Measurements from ENCODE around the gene AMIGO3.

AMIGO3 gene

GRCh38 chr3:49711489-49711888, 8.0 kb downstream of the AMIGO3 start:
- FAIRE-seq (no peak), DNase-seq (ENCODE audit: insufficient read length, low spot score) (no peak)
- no peak for TF ChIP-seq CTCF (IDR thresholded peaks at IDR 0.05; ENCODE audit: insufficient read depth, missing control alignments)

- no peak for FAIRE-seq
Measured at GRCh38 chr3:49709852-49710251, 9.6 kb downstream of the AMIGO3 start.

GRCh38 chr3:49707113-49707480, 12.4 kb downstream of the AMIGO3 start:
- DNase-seq (ENCODE audit: insufficient read length, low spot score) (no peak), FAIRE-seq (no peak)
- no peak for TF ChIP-seq CTCF (IDR thresholded peaks at IDR 0.05; ENCODE audit: insufficient read depth, missing control alignments)

More at GRCh38 chr3:49709852-49710251, 9.6 kb downstream of the AMIGO3 start:
- no peak for DNase-seq (ENCODE audit: insufficient read length, low spot score)
- no peak for TF ChIP-seq CTCF (IDR thresholded peaks at IDR 0.05; ENCODE audit: insufficient read depth, missing control alignments)

GRCh38 chr3:49706456-49707112, 12.9 kb downstream of the AMIGO3 start:
- DNase-seq (ENCODE audit: insufficient read length, low spot score) (no peak), FAIRE-seq (no peak)
- TF ChIP-seq CTCF (IDR thresholded peaks at IDR 0.05; ENCODE audit: insufficient read depth, missing control alignments): no peak

DNA sequence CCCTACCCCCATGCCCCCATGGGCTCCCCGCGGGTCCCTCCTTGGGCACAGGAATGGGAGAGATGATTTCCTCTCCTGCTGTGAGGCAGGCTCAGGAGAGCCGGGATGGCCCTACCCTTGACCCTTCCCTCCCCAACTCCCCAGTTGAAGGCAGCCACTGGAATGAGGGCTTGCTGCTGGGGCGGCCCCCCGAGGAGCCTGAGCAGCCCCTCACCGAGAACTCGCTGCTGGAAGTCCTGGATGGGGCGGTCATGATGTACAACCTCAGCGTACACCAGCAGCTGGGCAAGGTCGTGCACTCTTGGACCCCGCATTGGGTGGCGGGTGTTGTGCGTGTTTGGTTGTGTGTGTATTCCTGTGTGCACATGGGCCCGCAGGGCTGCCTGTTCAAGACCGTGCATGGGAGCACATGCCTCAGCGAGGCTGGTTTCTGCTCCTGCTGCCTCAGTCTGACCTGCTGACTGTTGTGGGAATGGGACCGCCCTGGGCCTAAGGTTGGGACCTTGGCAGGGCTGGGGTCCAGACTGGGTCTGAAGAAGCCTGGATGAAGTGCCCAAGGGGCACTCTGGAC, 14.0 kb downstream of the AMIGO3 start:
- FAIRE-seq: no peak
- no peak for TF ChIP-seq CTCF (IDR thresholded peaks at IDR 0.05; ENCODE audit: insufficient read depth, missing control alignments)
- DNase-seq (ENCODE audit: insufficient read length, low spot score): no peak

DNA sequence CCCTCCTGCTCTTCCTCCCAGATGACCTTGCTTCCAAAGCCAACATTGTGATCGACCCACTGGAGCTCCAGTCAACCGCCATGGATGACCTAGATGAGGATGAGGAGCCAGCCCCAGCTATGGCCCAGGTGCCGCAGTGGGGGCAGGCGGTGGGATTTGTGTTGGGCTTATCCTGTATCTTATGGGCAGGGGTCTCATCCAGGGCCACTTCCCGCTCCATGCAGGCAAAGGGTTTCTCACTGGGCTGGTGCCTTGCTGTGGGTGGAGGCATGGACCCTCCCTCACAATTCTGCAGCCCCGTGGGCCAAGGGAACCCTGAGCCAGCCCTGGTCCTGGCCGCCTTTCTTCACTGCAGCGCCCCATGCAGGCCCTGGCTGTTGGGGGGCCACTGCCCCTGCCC, 14.9 kb downstream of the AMIGO3 start:
- FAIRE-seq: no peak
- no peak for DNase-seq (ENCODE audit: insufficient read length, low spot score)
- no peak for TF ChIP-seq CTCF (IDR thresholded peaks at IDR 0.05; ENCODE audit: insufficient read depth, missing control alignments)

DNA sequence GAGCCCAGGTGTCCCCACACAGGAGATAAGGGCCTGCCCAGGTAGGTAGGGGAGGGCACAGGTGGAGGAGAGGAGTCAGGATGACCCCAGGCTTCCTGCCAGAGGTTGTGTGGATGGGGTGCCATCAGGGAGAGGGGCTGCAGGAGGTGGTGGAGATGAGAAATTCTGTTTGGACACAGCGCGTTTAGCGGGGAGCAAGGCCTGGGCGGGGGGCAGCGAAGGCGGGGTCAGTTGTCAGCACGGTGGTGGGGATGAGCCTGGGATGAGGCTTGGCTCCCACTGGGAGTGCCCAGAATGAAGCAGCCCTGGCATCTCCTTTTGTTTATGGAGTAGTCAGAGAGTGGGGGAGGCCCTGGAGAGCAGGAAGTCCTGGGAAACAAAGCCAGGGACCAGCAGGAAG, 15.5 kb downstream of the AMIGO3 start:
- no peak for TF ChIP-seq CTCF (IDR thresholded peaks at IDR 0.05; ENCODE audit: insufficient read depth, missing control alignments)
- FAIRE-seq (no peak), DNase-seq (ENCODE audit: insufficient read length, low spot score) (no peak)

All from D721Med (cell line).